OCI-LY3 (cell line): Measurements from ENCODE around the gene ANKRD13D.

ENCODE experiments used
- EZH2phosphoT487 ChIP-seq: fragments of 200-600 bp; shearing (Covaris generic); IDR thresholded peaks from 2 replicates; pipeline ENCODE4 v1.6.1; 2018; ENCODE audit warnings: antibody characterized with exemption, mixed run types, low read depth
- TF ChIP-seq, protein P1 (sequence below): fragments of 200-600, 300-600 bp; sonication (generic); IDR thresholded peaks from 2 replicates; pipeline ENCODE4 v1.5.1; 2014; ENCODE audit warnings: antibody characterized with exemption, low read length, low read depth

DNA sequence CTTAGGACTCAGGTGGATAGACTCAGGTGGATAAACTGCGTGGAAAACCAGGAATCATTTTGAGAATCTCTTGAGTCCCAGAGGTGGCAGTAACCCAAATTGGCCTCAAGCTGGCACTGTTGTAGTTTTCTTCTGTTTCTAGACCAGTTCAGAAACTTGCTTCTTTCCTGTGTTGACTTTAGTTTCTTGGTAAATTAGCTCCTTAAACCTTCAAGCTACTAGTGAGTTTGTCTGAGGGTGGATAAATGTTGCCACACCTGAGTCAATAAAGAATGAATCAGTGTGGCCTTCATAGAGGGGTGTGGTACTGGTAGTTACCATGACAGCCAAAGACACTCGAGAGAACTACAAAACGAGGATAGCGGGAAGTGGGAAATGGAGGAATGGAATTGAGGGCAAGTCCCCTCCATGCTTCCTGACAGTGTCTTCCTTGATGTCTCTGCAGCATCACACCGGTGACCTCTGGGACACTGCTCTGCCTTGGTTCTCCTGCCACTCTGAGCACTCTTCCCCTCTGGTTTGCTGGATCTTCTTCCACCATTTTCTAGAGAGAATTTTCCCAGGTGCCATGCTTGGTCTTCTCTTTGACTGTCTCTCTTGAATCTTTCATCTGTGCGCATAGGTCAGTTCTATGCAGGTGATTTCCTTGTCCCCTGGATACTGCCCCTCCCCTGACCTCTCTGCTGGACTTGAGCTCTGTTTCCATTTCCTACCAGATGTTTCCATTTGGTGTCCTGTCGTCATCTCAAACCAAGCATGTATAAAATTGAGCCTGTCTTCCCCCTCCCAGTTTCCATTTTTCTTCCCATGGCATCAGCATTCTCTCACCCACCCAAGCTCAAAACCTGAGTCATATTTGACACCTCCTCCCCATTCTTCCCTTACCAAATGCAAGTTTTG lies 57.1 kb downstream of the ANKRD13D start:
- TF ChIP-seq EZH2phosphoT487, result no peak
- TF ChIP-seq, protein P1, sequence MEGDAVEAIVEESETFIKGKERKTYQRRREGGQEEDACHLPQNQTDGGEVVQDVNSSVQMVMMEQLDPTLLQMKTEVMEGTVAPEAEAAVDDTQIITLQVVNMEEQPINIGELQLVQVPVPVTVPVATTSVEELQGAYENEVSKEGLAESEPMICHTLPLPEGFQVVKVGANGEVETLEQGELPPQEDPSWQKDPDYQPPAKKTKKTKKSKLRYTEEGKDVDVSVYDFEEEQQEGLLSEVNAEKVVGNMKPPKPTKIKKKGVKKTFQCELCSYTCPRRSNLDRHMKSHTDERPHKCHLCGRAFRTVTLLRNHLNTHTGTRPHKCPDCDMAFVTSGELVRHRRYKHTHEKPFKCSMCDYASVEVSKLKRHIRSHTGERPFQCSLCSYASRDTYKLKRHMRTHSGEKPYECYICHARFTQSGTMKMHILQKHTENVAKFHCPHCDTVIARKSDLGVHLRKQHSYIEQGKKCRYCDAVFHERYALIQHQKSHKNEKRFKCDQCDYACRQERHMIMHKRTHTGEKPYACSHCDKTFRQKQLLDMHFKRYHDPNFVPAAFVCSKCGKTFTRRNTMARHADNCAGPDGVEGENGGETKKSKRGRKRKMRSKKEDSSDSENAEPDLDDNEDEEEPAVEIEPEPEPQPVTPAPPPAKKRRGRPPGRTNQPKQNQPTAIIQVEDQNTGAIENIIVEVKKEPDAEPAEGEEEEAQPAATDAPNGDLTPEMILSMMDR, result peak; percentile 99
